RWPE1 (cell line): ENCODE results near the gene KCND3.

Experiments
- CTCF ChIA-PET: fragments of 350-600 bp; sonication (Branson Sonifier 250); formaldehyde crosslinking; extraction: SDS; loops from one replicate; lab custom pipeline; 2021; lab: Yijun Ruan, JAX
- POLR2A ChIA-PET: fragments of 400-600 bp; formaldehyde crosslinking; extraction: SDS; loops from one replicate; lab custom pipeline; 2020; ENCODE audit warnings: antibody characterized with exemption; ENCODE audit not compliant: low non-redundant PET; lab: Yijun Ruan, JAX
- DNase-seq: peaks from one replicate; pipeline ENCODE4 v3.0.0; 2012; ENCODE audit warnings: low spot score
- H3K27ac ChIP-seq: fragments of 450-650 bp; 2 replicates; pipeline ENCODE4 v1.5.1; 2017
- CTCF ChIP-seq: fragments of 450-650 bp; conservative IDR thresholded peaks from 2 replicates; pipeline ENCODE4 v1.5.1; 2017; ENCODE audit warnings: low read depth, mild to moderate bottlenecking

Gene KCND3

GRCh38 chr1:111735858-111736544 lies 253.5 kb downstream of the KCND3 start:
- CTCF ChIA-PET: interaction anchor here (1.1 kb wide), 1 partner anchor 11 kb away, joined by 3 read pairs; no protein-coding TSS in a partner anchor
- 0 out of 2 replicates have a peak overlapping the region, but pooled peaks have one; percentile 10 for H3K27ac ChIP-seq
- no peak for DNase-seq
- TF ChIP-seq CTCF: no peak
- POLR2A ChIA-PET: no interaction called here

- no peak overlapping the region for H3K27ac ChIP-seq
- no peak for TF ChIP-seq CTCF
- no peak for DNase-seq
- POLR2A ChIA-PET: no interaction called here
- CTCF ChIA-PET: no interaction called here
Observed at GRCh38 chr1:111735321-111735720, 254.1 kb downstream of the KCND3 start.

- CTCF ChIA-PET: interaction anchor here (0.6 kb wide), 1 partner anchor 238 kb away, joined by 3 read pairs; no protein-coding TSS in a partner anchor
- no peak for TF ChIP-seq CTCF
- POLR2A ChIA-PET: no interaction called here
- no peak for DNase-seq
- H3K27ac ChIP-seq: no peak overlapping the region
Observed at GRCh38 chr1:111734856-111735255, 254.6 kb downstream of the KCND3 start.

- ChIA-PET CTCF (interaction anchor here (0.6 kb wide), 1 partner anchor 237 kb away, joined by 3 read pairs; no protein-coding TSS in a partner anchor), POLR2A (no interaction called here)
- peak overlapping the region; percentile 59; the same call in 1 of the 2 replicates for H3K27ac ChIP-seq
- no peak for DNase-seq
- TF ChIP-seq CTCF: no peak
Observed at GRCh38 chr1:111734426-111734825, 255.0 kb downstream of the KCND3 start.

GRCh38 chr1:111733992-111734341 lies 255.5 kb downstream of the KCND3 start:
- TF ChIP-seq CTCF: no peak
- DNase-seq: no peak
- CTCF ChIA-PET: no interaction called here
- peak overlapping the region; percentile 59 for H3K27ac ChIP-seq
- POLR2A ChIA-PET: no interaction called here

GRCh38 chr1:111733183-111733991 lies 256.1 kb downstream of the KCND3 start:
- DNase-seq: no peak
- H3K27ac ChIP-seq: peak overlapping the region; percentile 59

More at GRCh38 chr1:111733183-111733991, 256.1 kb downstream of the KCND3 start:
- ChIA-PET POLR2A (no interaction called here), CTCF (interaction anchor here (1.1 kb wide), 1 partner anchor 19 kb away, joined by 4 read pairs; no protein-coding TSS in a partner anchor)
- TF ChIP-seq CTCF: no peak
